Stimulated activated CD8-positive, alpha-beta memory T cell treated with anti-CD3 and anti-CD28 coated beads, Interleukin-2, amount 100 ng/mL, for 48 hours (primary cell): ENCODE measurements around the gene GJB3.
A peak's percentile ranks its signal among the peaks of the same experiment; 100 is the strongest.
"Not testable (repeated sequence)": the region's sequence is repeated elsewhere in the genome, so short reads cannot be mapped to it uniquely, and the experiment has no call there.

Experiments
- DNase-seq, 2 donors: peaks; one replicate each; pipeline ENCODE4 v3.0.0-alpha.2; 2020; ENCODE audit warnings: low read depth in 2 of 2

The GJB3 gene

GRCh38 chr1:34786521-34787325 is 5.7 kb downstream of the GJB3 start:
- peak; percentile 23 to 53 for DNase-seq

GRCh38 chr1:34787461-34788420 is 6.7 kb downstream of the GJB3 start:
- no peak for DNase-seq

- no peak for DNase-seq
Observed at GRCh38 chr1:34790985-34791384, 10.0 kb downstream of the GJB3 start.

GRCh38 chr1:34792424-34792823 is 11.4 kb downstream of the GJB3 start:
- no peak for DNase-seq

GRCh38 chr1:34792868-34793727 is 12.1 kb downstream of the GJB3 start, which contains the start of gene GJA4:
GJA4 (plus strand) TSS chr1:34792999; CDS start chr1:34794214, 1,215 bp downstream.
- DNase-seq, result no peak

- no peak for DNase-seq
Observed at GRCh38 chr1:34794001-34794789, 13.2 kb downstream of the GJB3 start.

- DNase-seq, result no peak
Observed at GRCh38 chr1:34794790-34795180, 13.8 kb downstream of the GJB3 start.

- no peak for DNase-seq
Observed at GRCh38 chr1:34795916-34796315, 14.9 kb downstream of the GJB3 start.

- DNase-seq, result no peak
Observed at GRCh38 chr1:34796990-34797389, 16.0 kb downstream of the GJB3 start.

GRCh38 chr1:34800214-34800613 is 19.2 kb downstream of the GJB3 start:
- DNase-seq, result no peak

GRCh38 chr1:34803770-34804169 is 22.8 kb downstream of the GJB3 start:
- DNase-seq, result no peak

- DNase-seq, result no peak
Observed at GRCh38 chr1:34806396-34806795, 25.4 kb downstream of the GJB3 start.

- DNase-seq, result no peak
Observed at GRCh38 chr1:34808051-34808810, 27.2 kb downstream of the GJB3 start.

- not testable (repeated sequence) for DNase-seq
Observed at GRCh38 chr1:34810781-34811180, 29.8 kb downstream of the GJB3 start.

- DNase-seq, result no peak
Observed at GRCh38 chr1:34816332-34816731, 35.3 kb downstream of the GJB3 start.

GRCh38 chr1:34816778-34817177 is 35.8 kb downstream of the GJB3 start:
- DNase-seq, result no peak

- not testable (repeated sequence) for DNase-seq
Observed at GRCh38 chr1:34818862-34819261, 37.8 kb downstream of the GJB3 start.

GRCh38 chr1:34822202-34822601 is 41.2 kb downstream of the GJB3 start:
- DNase-seq, result no peak

- DNase-seq, result no peak
Observed at GRCh38 chr1:34824817-34825454, 43.9 kb downstream of the GJB3 start.
